ENCODE data around the gene VAMP2.

VAMP2 gene

GRCh38 chr17:8116776-8117175 is 46.0 kb downstream of the VAMP2 start:
- no peak for DNase-seq (ENCODE audit: low read depth in 2 of 2)
- no peak overlapping the region for H3K4me3 ChIP-seq (replicated peaks in 1 of 2; ENCODE audit: low read depth in 2 of 2, low read length in 2 of 2)
- no peak for TF ChIP-seq CTCF (IDR thresholded peaks at IDR 0.05; ENCODE audit: low read depth, low read length)

DNA sequence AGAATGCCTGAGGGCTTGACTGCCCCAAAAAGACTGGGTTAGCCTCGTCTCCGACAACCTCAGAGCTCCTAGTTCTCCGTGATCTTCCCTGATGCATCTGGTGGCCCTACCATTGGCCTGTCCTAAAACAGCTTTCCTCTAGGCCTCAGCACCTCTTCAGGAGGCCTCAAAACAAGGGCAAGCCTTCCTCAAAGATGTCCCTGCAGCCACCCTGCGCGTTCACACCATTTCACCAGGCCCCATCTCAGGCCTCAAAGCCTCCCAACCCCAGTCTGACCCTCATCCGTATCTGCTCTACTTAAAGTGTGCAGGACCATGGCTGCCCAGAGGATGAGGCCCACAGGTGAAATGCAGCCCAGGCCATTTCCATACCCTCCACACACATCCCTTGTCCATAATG is 51.8 kb downstream of the VAMP2 start:
- DNase-seq (ENCODE audit: low read depth in 2 of 2): no peak
- TF ChIP-seq CTCF (IDR thresholded peaks at IDR 0.05; ENCODE audit: low read depth, low read length): no peak
- no peak overlapping the region for H3K4me3 ChIP-seq (replicated peaks in 1 of 2; ENCODE audit: low read depth in 2 of 2, low read length in 2 of 2)

DNA sequence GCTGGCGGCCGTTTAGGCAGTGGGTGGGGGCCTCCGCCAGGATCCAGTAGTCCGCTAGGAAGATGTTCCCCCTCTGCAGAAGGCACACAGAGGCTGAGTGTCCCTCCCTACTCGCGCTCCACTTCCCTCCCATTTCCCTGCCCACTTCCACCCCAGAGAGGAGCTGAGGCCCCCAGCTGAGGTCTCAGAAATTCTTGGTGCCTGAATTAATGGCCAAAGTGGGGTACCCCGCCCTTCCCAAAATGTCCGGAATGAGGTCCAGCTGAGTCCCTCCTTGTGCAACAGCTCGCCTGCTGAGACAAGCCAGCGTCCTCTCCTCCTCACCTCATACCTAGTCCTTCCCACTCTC is 52.3 kb downstream of the VAMP2 start:
- no peak for TF ChIP-seq CTCF (IDR thresholded peaks at IDR 0.05; ENCODE audit: low read depth, low read length)
- DNase-seq (ENCODE audit: low read depth in 2 of 2): no peak
- H3K4me3 ChIP-seq (replicated peaks in 1 of 2; ENCODE audit: low read depth in 2 of 2, low read length in 2 of 2): no peak overlapping the region

DNA sequence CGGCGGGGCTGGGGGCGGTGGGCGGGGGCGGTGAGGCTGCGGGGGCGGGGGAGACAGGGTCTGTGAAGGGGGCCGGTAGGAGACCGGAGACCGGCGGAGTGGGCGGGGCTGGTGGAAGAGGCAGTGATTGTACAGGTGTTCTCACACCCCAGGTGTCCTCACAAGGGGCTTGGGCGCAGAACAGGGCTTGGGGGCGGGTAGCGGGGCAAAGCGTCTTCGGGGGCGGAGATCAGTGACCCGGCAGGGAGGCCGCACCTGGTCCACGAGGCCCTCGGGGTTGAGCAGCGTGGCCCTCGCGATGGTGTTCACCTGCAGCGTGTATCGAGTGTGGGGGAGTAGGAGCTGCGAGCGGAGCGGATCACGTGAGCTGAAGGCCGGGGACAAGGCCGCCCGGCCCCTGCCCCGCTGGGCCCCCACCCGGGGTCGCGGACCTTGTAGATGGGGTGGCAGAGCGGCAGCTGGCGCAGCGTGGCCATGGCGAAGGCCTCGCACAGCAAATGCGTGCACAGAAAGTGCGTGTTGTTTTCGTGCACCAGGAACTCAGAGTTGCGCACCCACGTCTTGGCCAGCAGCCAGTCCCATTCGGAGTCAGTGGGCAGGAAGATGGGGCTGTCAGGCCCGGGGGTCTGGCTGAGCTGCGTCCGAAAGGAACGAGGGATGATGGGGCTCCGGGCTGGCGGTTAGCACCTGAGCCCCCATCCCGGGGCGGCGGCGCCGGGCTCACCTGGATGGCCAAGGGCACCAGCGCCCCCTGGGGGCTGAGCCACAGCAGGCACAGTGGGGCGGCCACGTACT is 52.9 kb downstream of the VAMP2 start:
- TF ChIP-seq CTCF (IDR thresholded peaks at IDR 0.05; ENCODE audit: low read depth, low read length): peak; percentile 74
- peak overlapping the region; percentile 18 to 35 for H3K4me3 ChIP-seq (replicated peaks in 1 of 2; ENCODE audit: low read depth in 2 of 2, low read length in 2 of 2)
- peak; percentile 35 to 41 for DNase-seq (ENCODE audit: low read depth in 2 of 2)
